HepG2 (cell line): ENCODE measurements around the gene RGL1. TPM values are rescaled to one million over a fixed set of nuclear protein-coding genes. Genes with fewer than 3 reads are reported as not detected.
A peak's percentile ranks its signal among the peaks of the same experiment; 100 is the strongest.

Source experiments
- ATAC-seq: fragments of 200-7000 bp; cut with Tn5 transposase; 3 replicates; pipeline ENCODE4 v1.9.1; 2020; ENCODE audit warnings: mild to moderate bottlenecking, moderate library complexity
- BruUV-seq: library from RNA; stranded (reverse); fragments of 400-500 nt; replicated peaks from 2 replicates; lab custom pipeline; 2021; lab: Mats Ljungman, UMichigan
- CTCF ChIA-PET: fragments of 300-600 bp; formaldehyde crosslinking; extraction: SDS; loops from one replicate; lab custom pipeline; 2021; ENCODE audit warnings: low total read pairs, inconsistent platforms, low intra/inter-chr PET ratio; lab: Yijun Ruan, JAX
- POLR2A ChIA-PET: fragments of 350-600 bp; sonication (Branson Sonifier 250); formaldehyde crosslinking; loops from one replicate; lab custom pipeline; 2020; ENCODE audit warnings: antibody characterized with exemption, inconsistent platforms; lab: Yijun Ruan, JAX
- DNase-seq: peaks from one replicate; pipeline ENCODE4 v3.0.0-alpha.2; 2015; ENCODE audit warnings: low spot score
- FAIRE-seq: peaks from 3 replicates; lab custom pipeline; 2011; peaks lifted over from hg19 to GRCh38; lab: Jason Lieb, UNC
- H2AFZ ChIP-seq: one replicate; pipeline ENCODE4 v1.6.1; 2011; ENCODE audit warnings: low read length, inconsistent platforms
- H3K27ac ChIP-seq: fragments of 300-600 bp; 3 replicates; pipeline ENCODE4 v1.8.0; 2011; ENCODE audit warnings: mixed run types, mild to moderate bottlenecking, mixed read lengths, low read length, inconsistent platforms; ENCODE audit not compliant: insufficient read depth; ENCODE audit errors: extremely low read length
- H3K27me3 ChIP-seq, 2 experiments: fragments of 200-600 bp in 1 of 2; 2 replicates in 1 of 2; 3 replicates in 1 of 2; pipeline versions ENCODE4 v1.6.0 to v1.8.0; 2011; ENCODE audit warnings: low read length in 2 of 2, mild to moderate bottlenecking in 2 of 2, moderate library complexity in 2 of 2, inconsistent platforms in 1 of 2; ENCODE audit not compliant: insufficient read depth in 2 of 2, control insufficient read depth in 1 of 2
- H3K36me3 ChIP-seq, 2 experiments: fragments of 200-600 bp in 1 of 2; replicated peaks in 1 of 2; 2 replicates in 1 of 2; 3 replicates in 1 of 2; pipeline versions ENCODE4 v1.5.1 to v1.8.0; 2011; ENCODE audit warnings: low read length in 2 of 2, inconsistent platforms in 1 of 2; ENCODE audit not compliant: insufficient read depth in 2 of 2, control insufficient read depth in 1 of 2
- H3K4me1 ChIP-seq: 2 replicates; pipeline ENCODE4 v1.5.1; 2012; ENCODE audit warnings: low read length, inconsistent platforms; ENCODE audit not compliant: insufficient read depth
- H3K4me2 ChIP-seq: 2 replicates; pipeline ENCODE4 v1.6.0; 2011; ENCODE audit warnings: low read depth, low read length, inconsistent platforms
- H3K4me3 ChIP-seq, 3 experiments: fragments of 200-600 bp in 1 of 3; sonication (generic), shearing (Covaris generic) in 1 of 3; replicated peaks in 1 of 3; 2 replicates each; pipeline ENCODE4 v1.5.1; 2011 to 2016; ENCODE audit warnings: low read length in 3 of 3, inconsistent platforms in 2 of 3, low read depth in 2 of 3, mild to moderate bottlenecking in 2 of 3, control low read depth in 1 of 3, mixed read lengths in 1 of 3; ENCODE audit not compliant: insufficient read depth in 1 of 3
- H3K79me2 ChIP-seq: one replicate; pipeline ENCODE4 v1.6.1; 2011; ENCODE audit warnings: low read length, inconsistent platforms; ENCODE audit not compliant: insufficient read depth
- H3K9ac ChIP-seq: 2 replicates; pipeline ENCODE4 v1.6.0; 2011; ENCODE audit warnings: mild to moderate bottlenecking, low read depth, low read length, inconsistent platforms; ENCODE audit not compliant: insufficient read depth
- H3K9me3 ChIP-seq: 2 replicates; pipeline ENCODE4 v1.5.1; 2012; ENCODE audit warnings: mild to moderate bottlenecking, low read length
- H4K20me1 ChIP-seq: 2 replicates; pipeline ENCODE4 v1.6.0; 2011; ENCODE audit warnings: inconsistent platforms, mild to moderate bottlenecking, low read length, moderate library complexity; ENCODE audit not compliant: insufficient read depth
- CEBPB ChIP-seq: IDR thresholded peaks from 2 replicates; pipeline ENCODE4 v1.6.1; 2011; ENCODE audit warnings: low read depth, low read length, improper control_type of control experiment, borderline replicate concordance
- HNF4G ChIP-seq, 2 experiments: sonication (generic) in 1 of 2; formaldehyde crosslinking in 1 of 2; IDR thresholded peaks; 2 replicates each; pipeline versions ENCODE4 v1.4.0 to v1.6.1; 2011 to 2020; ENCODE audit warnings: borderline replicate concordance in 2 of 2, low read depth in 2 of 2, mild to moderate bottlenecking in 2 of 2, low read length in 1 of 2, missing genetic modification reagents in 1 of 2, moderate library complexity in 1 of 2
- MIXL1 ChIP-seq: IDR thresholded peaks from 2 replicates; pipeline ENCODE4 v1.6.1; 2016
- NFAT5 ChIP-seq: sonication (generic); formaldehyde crosslinking; IDR thresholded peaks from 2 replicates; pipeline ENCODE4 v1.4.0; 2020; ENCODE audit warnings: missing genetic modification reagents
- NFE2 ChIP-seq: sonication (generic); formaldehyde crosslinking; IDR thresholded peaks from 2 replicates; pipeline ENCODE4 v1.4.0; 2020; ENCODE audit warnings: missing genetic modification reagents
- XBP1 ChIP-seq: sonication (generic); formaldehyde crosslinking; IDR thresholded peaks from 2 replicates; pipeline ENCODE4 v1.5.0; 2020; ENCODE audit warnings: missing genetic modification reagents
- ZNF274 ChIP-seq: sonication (generic); formaldehyde crosslinking; IDR thresholded peaks from 2 replicates; pipeline ENCODE4 v1.5.1; 2020; ENCODE audit warnings: mild to moderate bottlenecking, missing genetic modification reagents
- ZNF549 ChIP-seq: sonication (generic); formaldehyde crosslinking; IDR thresholded peaks from 2 replicates; pipeline ENCODE4 v1.5.0; 2020; ENCODE audit warnings: missing genetic modification reagents
- ZNF558 ChIP-seq: sonication (generic); formaldehyde crosslinking; IDR thresholded peaks from 2 replicates; pipeline ENCODE4 v1.9.0; 2022; ENCODE audit warnings: mild to moderate bottlenecking, missing genetic modification reagents, borderline replicate concordance
- ZNF7 ChIP-seq: IDR thresholded peaks from 2 replicates; pipeline ENCODE4 v1.6.1; 2016; ENCODE audit warnings: missing biosample characterization, missing genetic modification reagents
- WGBS: methylation state at CpG from one replicate; pipeline ENCODE4 v1.1.6; 2017; ENCODE audit warnings: low lambda C conversion rate; 5-methylcytosine and 5-hydroxymethylcytosine counted together
- in situ Hi-C: cut with HindIII; loops from 2 replicates; pipeline ENCODE4 v1.10.0; 2017; ENCODE audit warnings: low pct_unique_long_range_greater_than_20kb; ENCODE audit not compliant: extremely low pct_ligation_motif_present
- intact Hi-C: fragments of 100-400 bp; cut with micrococcal nuclease; formaldehyde crosslinking; loops from one replicate; pipeline ENCODE4 v1.10.0; 2022; ENCODE audit not compliant: unreplicated experiment
- polyA plus RNA-seq, 8 experiments: library from polyadenylated mRNA; depleted of rRNA in 3 of 8; stranded (reverse) in 7 of 8; unstranded in 1 of 8; fragments of >200 nt; fragmentation: Illumina TruSeq in 4 of 8; extraction: Trizol in 4 of 8; gene quantifications; 2 replicates each; pipeline versions ENCODE4 v1.2.1 to v1.2.3, GENCODE V29; 2011 to 2016; ENCODE audit warnings: low read depth in 4 of 8, missing spikeins in 1 of 8, mixed read lengths in 1 of 8; ENCODE audit not compliant: insufficient read depth in 1 of 8
- total RNA-seq, 5 experiments: library from RNA; depleted of rRNA; stranded (reverse); fragments of >200 nt; fragmentation: Illumina TruSeq; extraction: Trizol; gene quantifications; 2 replicates each; pipeline ENCODE4 v1.2.3, GENCODE V29; 2016; ENCODE audit warnings: low read depth in 1 of 5

Gene RGL1
- total and polyA plus RNA-seq, 2 of the 13 experiments (the other 11 are each of a cell fraction or from before 2014, with no cell fraction given), result 3.5 to 4.7 TPM

GRCh38 chr1:183941001-183941400, 136.1 kb downstream of the RGL1 start (continued):
- no peak for TF ChIP-seq ZNF7 (CRISPR knock-in tag)
- no peak for TF ChIP-seq ZNF274
- TF ChIP-seq, all 625 proteins: peak for 0

GRCh38 chr1:183942933-183943693, 138.2 kb downstream of the RGL1 start:
- intact Hi-C loops, result loop anchor here (10.0 kb wide), 1 partner anchor 82 kb away; no protein-coding TSS in a partner anchor
- ATAC-seq, result no peak
- CTCF ChIA-PET, result no interaction called here

More at GRCh38 chr1:183942933-183943693, 138.2 kb downstream of the RGL1 start:
- DNase-seq (no peak), FAIRE-seq (no peak)
- TF ChIP-seq CEBPB (0 out of 2 replicates have a peak, but pooled peaks have one; percentile 2), NFE2 (no peak), HNF4G (IDR thresholded peaks at IDR 0.05; ENCODE audit: borderline replicate concordance, low read depth, low read length) (no peak), HNF4G (CRISPR knock-in tag; IDR thresholded peaks at IDR 0.05; ENCODE audit: borderline replicate concordance, low read depth) (no peak), MIXL1 (CRISPR knock-in tag) (no peak), XBP1 (CRISPR knock-in tag) (no peak), ZNF558 (CRISPR knock-in tag) (no peak), ZNF549 (no peak), NFAT5 (no peak)
- H4K20me1 ChIP-seq, result no peaks in the 10 kb centered on the region
- H3K27me3 ChIP-seq, result no peaks in the 10 kb centered on the region
- H3K9ac ChIP-seq, result no peak overlapping the region
- no TSS peak for BruUV-seq
- no peak overlapping the region for H3K4me2 ChIP-seq
- 54% methylated on average over 5 of the region's 5 CpGs for WGBS
- H3K4me1 ChIP-seq, result peaks cover 15% of the 10 kb centered on the region
- no peaks in the 10 kb centered on the region for H3K36me3 ChIP-seq
- no peaks in the 10 kb centered on the region for H3K79me2 ChIP-seq
- in situ Hi-C loops, result loop anchor here (25.0 kb wide), 1 partner anchor 269 kb away; no protein-coding TSS in a partner anchor
- no peaks in the 10 kb centered on the region for H3K9me3 ChIP-seq
- POLR2A ChIA-PET, result no interaction called here
- H3K4me3 ChIP-seq, result no peak overlapping the region
- no peak overlapping the region for H3K27ac ChIP-seq
- no peak overlapping the region for H2AFZ ChIP-seq
